ENCODE measurements around the gene SORCS1.

GRCh38 chr10:106768204-106768603 is 396.3 kb downstream of the SORCS1 start:
- TF ChIP-seq POLR2A (IDR thresholded peaks at IDR 0.05): no peak
- TF ChIP-seq CTCF (IDR thresholded peaks at IDR 0.05): no peak

All from thyroid gland (tissue), 4 donors.